ENCODE measurements around the gene KIFC3. TPM values are rescaled to one million over a fixed set of nuclear protein-coding genes. Genes with fewer than 3 reads are reported as not detected.

The KIFC3 gene
- total and polyA plus RNA-seq, 2 donors from 2014 or later: 74.9 to 109 TPM

DNA sequence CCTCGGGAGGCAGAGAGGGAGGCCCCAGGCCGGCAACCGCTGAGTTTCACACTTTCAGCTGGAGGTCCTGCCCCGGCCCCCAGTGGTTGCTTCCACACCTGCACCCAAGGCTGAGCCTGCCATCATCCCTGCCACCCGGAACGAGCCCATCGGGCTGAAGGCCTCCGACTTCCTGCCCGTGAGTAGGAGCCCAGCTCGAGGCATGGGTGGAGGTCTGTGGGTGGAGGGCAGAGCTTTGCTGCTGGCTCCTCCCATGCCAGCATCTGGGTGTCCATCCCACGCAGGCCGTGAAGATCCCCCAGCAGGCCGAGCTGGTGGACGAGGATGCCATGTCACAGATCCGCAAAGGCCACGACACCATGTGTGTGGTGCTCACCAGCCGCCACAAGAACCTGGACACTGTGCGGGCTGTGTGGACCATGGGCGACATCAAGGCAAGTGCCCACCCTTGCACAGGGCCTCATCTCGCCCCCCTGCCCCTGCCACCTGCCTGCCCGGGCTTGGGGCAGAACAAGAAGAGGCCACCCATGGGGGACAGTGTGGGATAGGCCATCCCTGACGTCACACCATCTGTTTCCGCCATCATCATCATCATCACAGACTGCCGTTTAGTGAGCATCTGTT lies 47.1 kb downstream of the KIFC3 start:
- TF ChIP-seq, protein P1, sequence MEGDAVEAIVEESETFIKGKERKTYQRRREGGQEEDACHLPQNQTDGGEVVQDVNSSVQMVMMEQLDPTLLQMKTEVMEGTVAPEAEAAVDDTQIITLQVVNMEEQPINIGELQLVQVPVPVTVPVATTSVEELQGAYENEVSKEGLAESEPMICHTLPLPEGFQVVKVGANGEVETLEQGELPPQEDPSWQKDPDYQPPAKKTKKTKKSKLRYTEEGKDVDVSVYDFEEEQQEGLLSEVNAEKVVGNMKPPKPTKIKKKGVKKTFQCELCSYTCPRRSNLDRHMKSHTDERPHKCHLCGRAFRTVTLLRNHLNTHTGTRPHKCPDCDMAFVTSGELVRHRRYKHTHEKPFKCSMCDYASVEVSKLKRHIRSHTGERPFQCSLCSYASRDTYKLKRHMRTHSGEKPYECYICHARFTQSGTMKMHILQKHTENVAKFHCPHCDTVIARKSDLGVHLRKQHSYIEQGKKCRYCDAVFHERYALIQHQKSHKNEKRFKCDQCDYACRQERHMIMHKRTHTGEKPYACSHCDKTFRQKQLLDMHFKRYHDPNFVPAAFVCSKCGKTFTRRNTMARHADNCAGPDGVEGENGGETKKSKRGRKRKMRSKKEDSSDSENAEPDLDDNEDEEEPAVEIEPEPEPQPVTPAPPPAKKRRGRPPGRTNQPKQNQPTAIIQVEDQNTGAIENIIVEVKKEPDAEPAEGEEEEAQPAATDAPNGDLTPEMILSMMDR (IDR thresholded peaks at IDR 0.05; ENCODE audit: borderline replicate concordance, extremely low read depth, insufficient read depth): no peak
- peak in 1 of 5 donors; percentile 67 for DNase-seq
- Histone ChIP-seq H3K36me3 (ENCODE audit: control insufficient read depth in 2 of 3, insufficient read depth in 3 of 3, low read length in 3 of 3) (peaks cover 0 to 2% (median under 1%) of the 10 kb centered on the region in 3 donors), H3K4me1 (ENCODE audit: control insufficient read depth in 2 of 3, insufficient read depth in 2 of 3, low read depth in 1 of 3, low read length in 3 of 3) (peaks cover 0 to 3% (median 0%) of the 10 kb centered on the region in 3 donors), H3K9ac (ENCODE audit: low read length in 3 of 3) (no peak overlapping the region), H3K9me3 (ENCODE audit: control insufficient read depth in 2 of 3, insufficient read depth in 1 of 3, low read length in 3 of 3) (no peaks in the 10 kb centered on the region), H3K4me3 (ENCODE audit: low read length in 3 of 3) (no peak overlapping the region), H3K27me3 (ENCODE audit: control insufficient read depth, insufficient read depth, low read length) (no peaks in the 10 kb centered on the region), H3K27ac (ENCODE audit: low read depth in 2 of 2, low read length in 2 of 2) (no peak overlapping the region)
- intact Hi-C loops (cut with DNase I): loop anchor here (5.0 kb wide), 1 partner anchor 112 kb away; no protein-coding TSS in a partner anchor
- FAIRE-seq: no peak

DNA sequence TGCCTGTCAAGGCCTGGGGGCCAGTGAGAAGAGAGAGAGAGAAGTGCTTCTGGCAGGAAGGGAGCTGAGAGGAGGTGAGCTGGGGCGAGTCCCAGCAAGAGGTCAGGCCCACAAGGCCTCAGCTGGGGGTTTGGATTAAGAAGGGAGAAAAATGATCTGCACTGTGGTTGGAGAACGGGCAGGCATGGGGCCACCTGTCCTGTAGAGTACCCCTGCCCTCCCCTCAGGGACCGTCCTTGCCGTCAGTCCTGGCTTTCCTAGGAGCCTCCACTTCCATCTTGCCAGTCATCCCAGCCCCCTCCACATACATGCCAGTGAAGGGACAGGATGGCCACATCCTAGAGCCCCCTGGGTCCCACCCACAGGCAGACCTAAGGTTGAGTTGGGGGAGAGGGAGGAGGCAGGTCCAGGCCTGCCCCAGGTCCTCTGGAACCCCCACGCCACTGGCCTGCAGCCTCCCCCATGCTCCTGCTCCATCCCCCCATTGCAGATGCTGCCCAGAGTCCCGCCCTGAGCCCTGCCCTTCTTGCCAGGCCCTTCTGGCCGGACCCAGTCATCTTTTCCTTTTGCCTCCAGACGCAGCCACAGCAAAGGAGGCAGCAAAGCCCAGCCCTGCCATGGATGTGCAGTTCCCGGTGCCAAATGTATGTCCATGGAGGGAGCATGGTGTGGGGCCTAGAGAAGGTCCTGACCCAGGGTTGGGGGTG lies 47.8 kb downstream of the KIFC3 start:
- intact Hi-C loops (cut with DNase I): loop anchor here (5.0 kb wide), 1 partner anchor 113 kb away; no protein-coding TSS in a partner anchor
- Histone ChIP-seq H3K27me3 (ENCODE audit: control insufficient read depth, insufficient read depth, low read length) (no peaks in the 10 kb centered on the region), H3K9me3 (ENCODE audit: control insufficient read depth in 2 of 3, insufficient read depth in 1 of 3, low read length in 3 of 3) (no peaks in the 10 kb centered on the region), H3K27ac (ENCODE audit: low read depth in 2 of 2, low read length in 2 of 2) (no peak overlapping the region), H3K9ac (ENCODE audit: low read length in 3 of 3) (no peak overlapping the region), H3K4me3 (ENCODE audit: low read length in 3 of 3) (no peak overlapping the region), H3K4me1 (ENCODE audit: control insufficient read depth in 2 of 3, insufficient read depth in 2 of 3, low read depth in 1 of 3, low read length in 3 of 3) (peaks cover 0 to 3% (median 0%) of the 10 kb centered on the region in 3 donors), H3K36me3 (ENCODE audit: control insufficient read depth in 2 of 3, insufficient read depth in 3 of 3, low read length in 3 of 3) (no peaks in the 10 kb centered on the region)
- DNase-seq (no peak), FAIRE-seq (no peak)
- TF ChIP-seq, protein P1 (IDR thresholded peaks at IDR 0.05; ENCODE audit: borderline replicate concordance, extremely low read depth, insufficient read depth): no peak

DNA sequence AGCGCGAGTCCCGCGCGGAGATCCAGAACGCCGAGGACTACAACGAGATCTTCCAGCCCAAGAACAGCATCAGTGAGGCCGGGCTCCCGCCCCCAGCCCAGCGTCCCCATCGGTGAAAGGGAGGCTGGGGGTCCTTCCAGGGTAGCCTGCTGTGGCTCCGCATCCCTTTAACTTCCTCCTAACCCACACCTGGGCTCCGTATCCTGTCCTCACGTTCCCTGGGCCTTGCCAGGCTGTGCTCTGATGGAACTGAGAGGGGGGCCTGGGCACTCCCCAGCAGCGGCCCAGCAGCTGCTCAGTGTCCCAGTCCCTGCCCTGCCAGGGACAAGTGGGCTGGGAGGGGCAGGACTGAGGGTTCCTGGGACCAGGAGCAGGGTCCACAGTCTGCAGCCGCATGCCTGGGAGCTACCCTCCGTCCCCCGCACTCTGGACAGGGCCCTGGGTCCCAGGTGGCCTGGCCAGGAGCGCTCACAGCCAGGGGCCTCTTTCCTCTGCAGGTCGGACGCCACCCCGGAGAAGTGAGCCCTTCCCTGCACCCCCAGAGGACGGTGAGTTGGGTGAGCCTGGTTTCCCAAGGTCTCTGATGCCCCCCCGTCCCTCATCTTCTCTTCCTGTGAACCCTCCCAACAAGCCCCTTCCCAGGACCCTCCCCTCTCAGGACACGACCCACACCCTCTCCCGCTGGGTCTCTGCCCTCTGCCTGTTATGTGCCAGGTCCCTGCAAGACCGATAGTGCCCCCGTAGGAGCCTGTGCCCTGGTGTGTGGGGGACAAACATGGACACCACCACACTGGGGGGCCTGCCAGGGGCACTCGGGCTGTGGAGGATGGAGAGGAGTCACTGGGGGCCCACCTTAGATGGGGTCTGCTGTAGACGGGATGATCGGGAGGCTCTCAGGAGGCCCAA lies 48.6 kb downstream of the KIFC3 start:
- peak in 1 of 5 donors; percentile 72 for DNase-seq
- intact Hi-C loops (cut with DNase I): no loop called here
- H3K27ac ChIP-seq (ENCODE audit: low read depth in 2 of 2, low read length in 2 of 2): no peak overlapping the region
- no peaks in the 10 kb centered on the region for H3K9me3 ChIP-seq (ENCODE audit: control insufficient read depth in 2 of 3, insufficient read depth in 1 of 3, low read length in 3 of 3)
- TF ChIP-seq, protein P1 (IDR thresholded peaks at IDR 0.05; ENCODE audit: borderline replicate concordance, extremely low read depth, insufficient read depth): no peak
- no peak for FAIRE-seq
- peaks cover 0 to 3% (median 0%) of the 10 kb centered on the region in 3 donors for H3K4me1 ChIP-seq (ENCODE audit: control insufficient read depth in 2 of 3, insufficient read depth in 2 of 3, low read depth in 1 of 3, low read length in 3 of 3)
- no peak overlapping the region for H3K4me3 ChIP-seq (ENCODE audit: low read length in 3 of 3)
- H3K36me3 ChIP-seq (ENCODE audit: control insufficient read depth in 2 of 3, insufficient read depth in 3 of 3, low read length in 3 of 3): no peaks in the 10 kb centered on the region
- no peak overlapping the region for H3K9ac ChIP-seq (ENCODE audit: low read length in 3 of 3)
- no peaks in the 10 kb centered on the region for H3K27me3 ChIP-seq (ENCODE audit: control insufficient read depth, insufficient read depth, low read length)

Measured in kidney (tissue), 14 donors.